NCI-H1048 (cell line): Measurements from ENCODE around the gene EXOC3L1.

ENCODE experiments used
- DNase-seq: peaks from one replicate; lab custom pipeline; 2025; lab: John Stamatoyannopoulos, UW

EXOC3L1 gene

DNA sequence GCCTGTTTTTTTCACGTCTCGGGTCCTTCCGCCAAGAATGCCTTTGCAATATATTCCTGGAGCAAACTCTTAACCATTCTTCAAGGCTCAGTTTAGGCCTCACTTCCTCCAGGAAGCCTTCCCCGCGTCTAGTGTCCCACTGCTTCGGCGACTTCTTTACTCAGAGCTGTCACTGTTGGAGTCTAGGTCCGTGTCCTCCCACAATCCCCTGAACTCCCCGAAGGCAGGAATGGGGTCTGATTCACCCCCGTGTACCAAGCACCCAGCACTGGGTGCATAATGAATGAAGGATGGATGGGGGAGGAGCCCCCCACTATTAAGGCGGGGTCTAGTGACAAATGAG, 6.7 kb downstream of the EXOC3L1 start:
- no peak for DNase-seq

DNA sequence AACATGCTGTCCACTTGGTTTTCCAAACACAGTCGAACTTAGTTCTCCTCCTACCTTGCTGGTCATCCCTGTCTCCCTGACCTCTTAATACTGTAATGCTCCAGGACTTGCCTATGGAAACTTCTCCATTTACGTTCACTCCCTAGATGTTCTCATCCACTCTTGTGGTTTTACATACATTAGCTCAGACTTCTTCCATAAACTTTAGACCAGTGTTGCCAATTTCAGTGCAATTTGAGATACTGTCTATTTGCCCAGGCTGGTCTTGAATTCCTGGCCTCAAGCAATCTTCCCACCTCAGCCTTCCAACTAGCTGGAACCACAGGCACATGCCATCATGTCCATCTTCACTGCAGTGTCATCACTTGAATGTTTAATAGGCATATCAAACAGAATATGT, 7.6 kb downstream of the EXOC3L1 start:
- DNase-seq: no peak

DNA sequence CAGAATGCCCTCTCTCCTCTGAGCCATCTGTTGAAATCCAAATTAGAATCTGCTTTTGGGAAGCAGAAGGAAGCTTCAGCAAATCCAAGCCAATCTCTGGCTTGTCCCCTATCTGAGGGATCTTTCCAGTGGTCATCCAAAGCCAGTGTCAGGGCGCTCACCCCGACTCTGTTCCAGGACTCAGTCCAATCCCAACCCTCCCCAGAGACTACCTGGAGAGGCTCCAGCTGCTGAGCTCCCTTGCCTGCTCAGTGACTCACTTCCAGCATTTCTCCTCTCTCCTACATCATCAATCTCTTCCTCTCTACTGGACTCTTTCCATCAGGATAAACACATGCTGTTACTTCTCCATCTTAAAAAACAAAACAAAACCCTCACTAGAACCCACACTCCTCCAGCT, 8.6 kb downstream of the EXOC3L1 start:
- DNase-seq: no peak

DNA sequence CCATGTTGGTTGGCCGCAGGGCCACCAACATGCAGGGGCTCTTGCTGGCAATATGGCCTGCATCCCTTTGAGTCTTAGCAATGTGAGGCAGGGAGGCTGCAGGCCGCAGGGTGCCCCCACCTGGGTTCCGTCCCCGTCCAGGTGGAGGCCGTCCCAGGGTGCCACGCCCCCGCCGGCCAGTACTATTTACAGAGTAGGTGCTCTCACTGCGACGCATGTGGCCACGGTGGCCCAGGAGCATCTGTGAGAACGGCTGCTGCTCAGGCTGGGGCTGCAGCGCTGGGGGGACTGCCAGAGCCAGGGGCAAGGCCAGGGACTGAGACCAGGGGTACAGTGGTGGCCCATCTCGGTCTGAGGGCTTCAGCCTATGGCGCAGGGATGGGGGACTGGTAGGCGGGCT, 9.8 kb downstream of the EXOC3L1 start:
- DNase-seq: no peak

DNA sequence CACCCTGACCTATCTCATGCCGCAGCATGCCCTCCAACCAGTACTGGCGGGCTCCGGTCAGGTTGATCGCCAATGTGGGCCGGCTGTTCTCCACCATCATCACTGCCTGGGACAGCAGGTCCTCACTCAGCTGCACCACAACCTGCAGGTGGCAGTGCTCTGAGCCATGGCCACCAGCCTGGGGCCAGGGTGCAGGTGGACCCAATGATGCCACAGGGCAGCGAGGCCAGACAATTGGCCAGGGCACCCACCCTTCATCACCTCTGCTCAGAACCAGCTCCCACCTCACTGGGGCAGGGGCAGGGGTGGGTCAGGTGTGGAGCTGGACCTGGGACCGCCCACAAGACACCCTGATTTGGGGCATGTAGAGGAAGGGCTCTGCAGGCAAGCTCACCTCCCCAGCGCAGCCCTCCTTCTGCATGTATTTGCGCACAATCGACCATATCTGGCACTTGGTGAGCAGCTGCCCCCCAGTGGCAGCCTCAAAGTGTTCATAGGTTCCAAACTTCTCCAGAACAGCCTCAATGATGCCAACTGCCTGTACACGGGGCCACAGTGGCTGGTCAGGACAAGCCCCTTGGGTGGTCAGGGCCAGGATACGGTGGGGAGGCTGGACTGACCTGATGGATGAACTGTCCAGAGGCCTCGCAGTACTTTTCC, 10.4 kb downstream of the EXOC3L1 start:
- no peak for DNase-seq

DNA sequence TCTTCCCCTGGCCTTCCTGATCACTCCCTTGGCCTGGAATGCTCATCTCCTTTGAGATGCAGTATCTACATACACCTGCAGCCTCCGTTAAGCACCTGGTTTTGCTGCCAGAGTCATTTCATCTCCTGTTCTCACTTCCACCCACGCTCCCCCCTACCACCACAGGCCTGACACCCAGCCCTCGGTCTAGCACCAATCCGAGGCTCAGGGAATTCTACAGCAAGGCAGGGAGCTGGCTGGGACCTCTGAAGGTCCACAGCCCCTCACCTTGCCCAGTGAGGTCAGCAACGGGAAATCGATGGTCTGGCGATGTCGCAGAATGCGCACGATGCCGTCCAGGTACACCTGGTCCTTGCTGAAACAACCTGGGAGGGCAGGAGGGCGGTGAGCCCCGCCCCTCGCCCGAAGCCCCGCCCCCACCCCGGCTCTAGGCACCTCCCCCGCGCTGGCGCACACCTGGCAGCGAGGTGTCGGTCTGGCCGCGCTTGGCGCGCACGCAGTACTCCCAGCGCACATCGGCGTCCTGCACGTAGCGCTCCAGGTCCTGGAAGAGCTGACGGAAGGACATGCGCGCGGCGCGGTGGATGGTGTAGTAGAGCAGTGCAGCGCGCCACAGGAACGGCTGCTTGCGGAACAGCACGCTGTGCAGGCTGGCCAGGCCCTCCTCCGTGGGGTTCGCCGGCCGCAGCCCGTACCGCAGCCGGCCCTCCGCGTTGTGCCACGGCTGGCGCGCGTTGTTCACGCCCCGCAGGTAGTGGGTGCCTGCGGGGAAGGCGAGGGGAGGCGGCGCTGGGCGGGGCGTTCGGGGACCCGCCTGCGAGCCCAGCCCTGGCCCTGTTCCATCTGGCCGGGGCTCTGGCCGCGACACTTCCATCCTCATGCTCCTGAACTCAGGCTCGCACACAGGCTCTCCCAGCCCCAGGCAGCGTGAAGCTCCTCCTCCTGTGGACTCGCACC, 11.9 kb downstream of the EXOC3L1 start:
- DNase-seq: peak; percentile 64

DNA sequence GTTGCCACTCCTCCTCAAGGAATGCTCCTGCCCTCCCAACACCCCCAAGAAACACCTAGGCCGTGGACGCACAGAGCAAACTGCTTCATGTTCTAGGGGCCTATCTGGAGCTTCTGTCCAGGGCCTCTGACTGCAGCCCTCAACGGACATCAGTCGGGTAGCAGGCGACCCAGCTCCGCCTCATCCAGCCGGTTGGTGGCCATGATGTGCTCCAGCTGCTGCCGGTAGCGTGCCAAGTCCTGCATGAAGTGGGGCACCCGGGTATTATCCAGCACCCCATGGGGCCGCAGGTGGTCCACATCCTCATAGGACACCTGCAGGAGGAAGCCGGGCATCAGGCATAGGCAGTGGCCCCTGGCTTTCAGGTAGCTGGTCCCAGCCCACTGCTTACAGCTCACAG, 13.3 kb downstream of the EXOC3L1 start:
- DNase-seq: no peak

DNA sequence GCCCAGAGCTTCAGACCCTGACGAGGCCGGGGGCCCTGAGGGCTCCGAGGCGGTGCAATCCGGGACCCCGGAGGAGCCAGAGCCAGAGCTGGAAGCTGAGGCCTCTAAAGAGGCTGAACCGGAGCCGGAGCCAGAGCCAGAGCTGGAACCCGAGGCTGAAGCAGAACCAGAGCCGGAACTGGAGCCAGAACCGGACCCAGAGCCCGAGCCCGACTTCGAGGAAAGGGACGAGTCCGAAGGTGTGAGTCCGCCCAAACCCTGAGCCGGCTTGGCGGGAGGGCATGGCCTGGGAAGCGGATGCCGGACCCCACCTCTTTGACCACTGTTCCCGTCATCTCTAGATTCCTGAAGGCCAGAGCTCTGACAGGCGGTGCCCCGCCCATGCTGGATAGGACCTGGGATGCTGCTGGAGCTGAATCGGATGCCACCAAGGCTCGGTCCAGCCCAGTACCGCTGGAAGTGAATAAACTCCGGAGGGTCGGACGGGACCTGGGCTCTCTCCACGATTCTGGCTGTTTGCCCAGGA, 15.2 kb downstream of the EXOC3L1 start:
- DNase-seq: no peak

DNA sequence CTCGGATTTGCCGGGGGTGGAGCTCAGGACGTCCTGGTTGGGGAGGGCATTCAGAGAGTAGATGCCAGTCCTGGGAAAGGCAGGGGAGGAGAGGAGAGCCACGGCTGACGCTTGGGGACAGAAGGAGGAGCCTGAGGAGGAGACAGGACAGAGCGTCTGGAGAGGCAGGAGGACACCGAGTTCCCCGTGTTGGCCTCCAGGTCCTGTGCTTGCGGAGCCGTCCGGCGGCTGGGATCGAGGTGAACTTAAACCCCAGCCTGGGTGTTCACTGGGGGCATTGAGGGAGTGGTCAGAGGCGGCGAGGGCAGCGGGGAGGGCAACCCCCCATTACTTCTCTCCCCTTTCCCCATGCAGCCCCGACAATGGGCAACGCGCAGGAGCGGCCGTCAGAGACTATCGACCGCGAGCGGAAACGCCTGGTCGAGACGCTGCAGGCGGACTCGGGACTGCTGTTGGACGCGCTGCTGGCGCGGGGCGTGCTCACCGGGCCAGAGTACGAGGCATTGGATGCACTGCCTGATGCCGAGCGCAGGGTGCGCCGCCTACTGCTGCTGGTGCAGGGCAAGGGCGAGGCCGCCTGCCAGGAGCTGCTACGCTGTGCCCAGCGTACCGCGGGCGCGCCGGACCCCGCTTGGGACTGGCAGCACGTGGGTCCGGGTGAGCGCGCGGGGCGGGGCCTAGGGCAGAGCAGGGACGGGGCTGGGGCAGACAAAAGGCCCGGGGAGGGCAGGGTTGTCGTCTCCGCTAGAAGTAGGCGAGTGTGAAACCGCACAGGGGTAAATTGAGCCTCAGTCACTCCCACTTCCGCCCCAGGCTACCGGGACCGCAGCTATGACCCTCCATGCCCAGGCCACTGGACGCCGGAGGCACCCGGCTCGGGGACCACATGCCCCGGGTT, 15.9 kb downstream of the EXOC3L1 start:
- peak; percentile 11 for DNase-seq

DNA sequence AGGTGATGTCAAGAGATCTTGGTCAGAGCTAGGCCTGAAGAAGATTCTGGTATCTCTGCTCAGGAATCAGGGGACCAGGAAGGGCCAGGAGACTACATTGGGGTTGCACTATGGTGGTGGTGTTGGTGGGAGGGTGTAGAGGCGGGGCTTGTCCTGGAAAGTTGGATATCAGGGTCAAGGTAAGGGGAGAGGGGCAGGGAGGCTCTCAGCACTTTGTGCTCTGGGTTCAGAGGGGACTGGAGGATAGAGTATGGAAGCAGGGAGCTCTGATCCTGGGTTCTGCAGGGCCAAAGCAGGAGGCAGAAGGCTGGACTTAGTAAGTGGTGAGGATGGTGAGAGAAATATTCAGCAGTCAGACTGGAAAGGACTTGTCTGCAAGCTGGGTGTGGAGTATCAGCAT, 16.6 kb downstream of the EXOC3L1 start:
- DNase-seq: no peak

DNA sequence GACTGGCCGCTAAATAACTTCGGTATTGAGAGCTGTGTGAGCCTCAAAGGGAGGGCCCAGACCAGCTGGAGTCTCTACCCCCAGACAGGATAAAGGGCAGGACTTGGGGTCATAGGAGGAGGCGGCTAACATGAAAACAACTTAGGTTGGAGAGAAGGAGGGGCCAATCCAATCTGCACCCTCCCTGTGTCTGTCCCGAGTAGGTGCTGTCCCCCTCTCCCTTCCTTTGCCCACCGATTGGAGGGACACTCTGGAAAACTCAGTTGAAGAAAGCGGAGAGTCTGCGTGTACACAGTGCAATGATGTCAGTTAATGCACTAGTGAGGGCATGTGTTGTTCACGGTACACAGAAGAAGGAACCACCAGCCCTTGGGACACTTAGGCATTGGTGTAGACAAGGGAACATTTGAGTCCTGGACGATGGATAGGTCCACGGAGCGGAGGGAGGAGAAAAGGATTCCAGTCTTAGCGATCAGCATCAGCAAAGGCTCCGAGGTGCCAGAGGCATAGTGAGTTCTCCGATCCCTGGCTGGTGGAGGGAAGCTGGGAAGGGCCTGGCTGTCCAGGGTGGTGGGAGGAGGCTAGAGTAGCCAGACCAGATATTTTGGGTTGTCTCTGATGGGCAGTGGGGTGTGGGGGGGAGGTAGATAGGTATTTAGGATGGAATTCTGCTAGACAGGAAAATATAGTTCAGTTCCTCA, 18.8 kb downstream of the EXOC3L1 start:
- DNase-seq: no peak

DNA sequence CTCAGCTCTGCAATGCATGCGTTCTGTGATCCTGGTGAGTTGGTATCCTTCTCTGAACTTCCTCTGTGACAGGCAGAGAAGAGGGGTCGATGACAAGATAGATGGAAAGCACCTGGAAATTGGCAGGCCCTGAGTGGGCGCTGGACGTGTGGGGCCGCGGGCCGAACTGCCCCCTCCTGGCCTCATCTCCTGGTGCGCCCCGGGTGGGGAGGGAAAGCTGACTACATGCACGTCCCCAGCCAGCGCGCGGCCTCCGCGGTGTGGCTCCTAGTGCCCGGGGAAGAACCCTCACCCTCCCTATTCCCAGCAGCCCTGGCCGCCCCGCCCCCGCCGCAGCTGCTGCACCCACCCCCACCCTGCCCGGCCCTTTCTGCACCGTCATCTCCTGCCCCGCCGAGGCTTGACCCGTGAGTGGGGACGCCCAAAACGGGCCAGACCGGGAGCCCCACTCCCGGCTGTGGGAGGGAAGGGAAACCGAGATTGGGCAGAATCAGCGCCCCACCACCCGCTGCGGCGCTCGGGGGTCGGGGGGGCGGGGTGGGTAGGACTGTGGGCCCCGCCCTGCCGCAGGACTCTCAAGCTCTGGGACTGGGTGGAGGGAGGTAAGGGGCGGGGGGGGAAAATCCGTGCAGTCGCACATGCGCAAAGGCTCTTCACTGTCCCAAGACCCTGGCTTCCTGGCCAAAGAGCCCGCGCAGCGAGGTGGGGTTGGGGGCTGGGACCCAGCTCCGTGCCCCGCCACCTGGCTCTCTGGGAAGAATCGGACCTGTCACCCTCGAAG, 19.6 kb downstream of the EXOC3L1 start, which contains the start of gene NOL3:
Gene NOL3, plus strand, starts transcription at position 371 of the 781 bp plus-strand sequence.
- DNase-seq: peak; percentile 0

DNA sequence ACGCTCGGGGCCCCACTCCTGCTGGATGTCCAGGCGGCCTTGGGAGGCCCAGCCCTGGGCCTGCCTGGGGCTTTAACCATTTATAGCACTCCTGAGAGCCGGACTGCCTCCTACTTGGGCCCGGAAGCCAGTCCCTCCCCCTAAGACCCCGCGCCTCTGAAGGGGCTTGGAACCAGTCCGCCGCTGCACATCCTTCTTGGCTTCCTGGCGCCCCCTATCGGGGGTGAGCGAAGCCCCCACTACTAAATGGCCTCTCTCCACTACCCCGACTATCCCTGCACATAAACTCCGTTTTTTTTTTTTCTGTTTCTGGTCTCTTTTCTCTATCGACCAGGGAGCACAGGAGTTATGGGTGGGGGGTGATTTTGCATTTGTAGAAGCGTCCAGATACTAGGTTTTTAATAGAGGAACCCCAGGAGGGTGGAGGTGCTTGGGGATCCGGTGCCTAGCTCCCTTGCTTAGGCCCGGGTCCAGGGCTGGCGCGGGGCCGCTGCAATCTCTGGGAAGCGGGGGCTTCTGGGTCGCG, 20.2 kb downstream of the EXOC3L1 start:
- DNase-seq: no peak

DNA sequence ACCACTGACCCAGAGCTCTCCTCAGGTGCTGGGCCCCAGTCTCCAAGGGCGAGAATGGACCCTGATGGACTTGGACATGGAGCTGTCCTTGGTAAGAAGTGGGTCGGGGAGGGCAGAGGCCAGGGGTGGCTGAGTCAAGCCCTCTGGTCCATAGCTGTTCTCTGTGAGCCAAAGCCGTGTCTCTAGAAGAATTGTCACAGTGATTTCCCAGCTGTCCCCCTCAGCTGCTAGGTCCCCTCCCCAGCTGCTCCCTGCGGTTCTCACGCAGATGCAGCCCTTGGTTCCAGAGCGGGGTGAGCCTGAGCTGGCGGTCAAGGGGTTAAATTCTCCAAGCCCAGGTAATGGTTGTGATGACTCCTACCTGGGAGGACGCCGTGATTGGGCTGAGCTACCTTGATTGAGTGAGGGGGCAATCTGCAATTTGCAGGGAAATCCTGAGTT, 20.9 kb downstream of the EXOC3L1 start:
- no peak for DNase-seq

DNA sequence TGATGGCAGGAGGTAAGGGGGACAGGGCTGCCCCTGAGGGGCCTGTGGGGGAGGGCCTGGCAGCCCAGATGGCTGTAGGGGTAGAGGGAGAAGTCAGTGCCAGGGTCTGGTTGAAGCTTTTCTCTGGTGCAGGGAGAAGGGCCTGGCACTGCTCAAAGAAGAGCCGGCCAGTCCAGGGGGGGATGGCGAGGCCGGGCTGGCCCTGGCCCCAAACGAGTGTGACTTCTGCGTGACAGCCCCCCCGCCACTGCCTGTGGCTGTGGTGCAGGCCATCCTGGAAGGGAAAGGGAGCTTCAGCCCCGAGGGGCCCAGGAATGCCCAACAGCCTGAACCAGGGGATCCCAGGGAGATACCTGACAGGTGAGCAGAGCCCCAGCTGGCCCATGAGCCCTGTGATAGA, 22.3 kb downstream of the EXOC3L1 start:
- DNase-seq: no peak

DNA sequence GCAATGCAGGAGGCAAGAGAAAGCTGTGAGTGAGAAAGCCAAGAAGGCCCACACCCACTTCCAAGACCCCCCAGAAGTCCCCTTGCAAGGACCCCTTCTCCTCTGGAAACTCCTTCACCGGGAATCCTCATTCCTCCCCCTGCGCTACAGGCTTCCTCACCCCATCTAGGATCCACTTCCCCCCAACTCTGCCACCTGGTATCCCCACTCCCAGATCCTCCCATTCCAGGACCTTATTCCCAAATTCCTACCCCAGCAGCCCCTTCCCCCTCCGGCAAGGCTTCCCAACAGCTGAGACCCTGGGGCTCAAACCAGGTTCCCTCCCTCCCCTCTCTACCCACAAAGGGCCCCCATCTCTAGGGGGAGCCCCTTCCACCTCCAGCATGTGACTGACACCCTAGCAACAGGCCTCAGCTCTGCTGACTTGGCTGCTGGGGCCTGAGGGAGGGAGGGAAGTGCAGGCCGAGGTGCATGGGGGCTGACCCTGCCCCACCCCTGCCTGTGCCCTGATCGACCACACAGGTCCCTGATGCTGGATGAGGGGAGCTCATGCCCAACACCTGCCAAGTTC, 23.3 kb downstream of the EXOC3L1 start:
- DNase-seq: no peak

DNA sequence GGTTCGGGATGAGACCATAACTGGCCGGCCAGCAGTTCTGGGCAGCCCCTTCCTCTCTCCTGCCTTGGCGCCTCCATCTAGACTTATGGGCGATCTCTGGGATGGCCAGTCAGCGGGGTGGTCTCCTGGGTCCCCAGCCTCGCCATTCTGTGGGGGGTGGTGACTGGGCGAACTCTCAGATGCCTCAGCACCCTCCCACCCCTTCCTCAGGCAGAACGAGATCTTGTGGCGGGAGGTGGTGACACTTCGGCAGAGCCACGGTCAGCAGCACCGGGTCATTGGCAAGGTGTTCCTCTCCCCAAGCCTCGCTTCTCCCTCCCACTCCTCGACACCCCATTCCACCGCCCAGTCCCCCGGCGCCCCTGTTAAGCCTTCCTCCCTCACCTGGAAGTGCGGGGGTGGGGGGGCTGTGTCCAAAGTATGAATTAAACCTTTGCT, 23.8 kb downstream of the EXOC3L1 start:
- no peak for DNase-seq

DNA sequence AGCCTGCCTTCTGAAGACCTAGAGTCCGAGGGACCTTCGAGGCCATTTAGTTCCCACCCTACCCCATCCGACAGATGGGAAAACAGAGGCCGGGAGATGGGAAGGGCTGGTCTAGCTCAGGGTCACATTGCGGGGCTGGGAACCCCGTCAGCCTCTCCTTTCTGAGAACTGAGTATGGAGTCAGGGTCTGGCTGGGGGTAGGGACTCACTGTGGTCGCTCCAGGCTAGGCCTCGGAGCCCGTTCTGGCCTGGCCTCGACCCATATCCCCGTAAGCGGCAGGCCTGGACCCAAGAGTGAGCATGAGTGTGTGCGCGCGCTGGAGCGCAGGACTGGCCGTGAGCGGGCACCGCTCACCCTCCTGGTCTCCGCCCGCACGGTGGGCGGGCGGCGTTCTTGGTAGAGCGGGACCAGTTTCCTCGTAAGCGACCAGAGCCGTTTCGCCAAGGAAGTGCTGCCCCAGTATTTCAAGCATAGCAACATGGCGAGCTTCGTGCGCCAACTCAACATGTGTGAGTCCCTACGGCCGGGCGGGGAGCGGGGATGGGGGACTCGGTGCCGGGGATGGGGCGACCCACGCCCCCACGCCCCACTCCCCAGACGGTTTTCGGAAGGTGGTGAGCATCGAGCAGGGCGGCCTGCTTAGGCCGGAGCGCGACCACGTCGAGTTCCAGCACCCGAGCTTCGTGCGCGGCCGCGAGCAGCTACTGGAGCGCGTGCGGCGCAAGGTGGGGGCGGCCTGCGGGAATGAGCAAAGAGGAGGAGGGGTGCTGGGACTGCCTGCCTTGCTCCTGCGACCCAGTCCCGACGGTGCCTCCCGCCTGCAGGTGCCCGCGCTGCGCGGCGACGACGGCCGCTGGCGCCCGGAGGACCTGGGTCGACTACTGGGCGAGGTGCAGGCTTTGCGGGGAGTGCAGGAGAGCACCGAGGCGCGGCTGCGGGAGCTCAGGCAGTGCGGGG, 24.5 kb downstream of the EXOC3L1 start:
- no peak for DNase-seq

DNA sequence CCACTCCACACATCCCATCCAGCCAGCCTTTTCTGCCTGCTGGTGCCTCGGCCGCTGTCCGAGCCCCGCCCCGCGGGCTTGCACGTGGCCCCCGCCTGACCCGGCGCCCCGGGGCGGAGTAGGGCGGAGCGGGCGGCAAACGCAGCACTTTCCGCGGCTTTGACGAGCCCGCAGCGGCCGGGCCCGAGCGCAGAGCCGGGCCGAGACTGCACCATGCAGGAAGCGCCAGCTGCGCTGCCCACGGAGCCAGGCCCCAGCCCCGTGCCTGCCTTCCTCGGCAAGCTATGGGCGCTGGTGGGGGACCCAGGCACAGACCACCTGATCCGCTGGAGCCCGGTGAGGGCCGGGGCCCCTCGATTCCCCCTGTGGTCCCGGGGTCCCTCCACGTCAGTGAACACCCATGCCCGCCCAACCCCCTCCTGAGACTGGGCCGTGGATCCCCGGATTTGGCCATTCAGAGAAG, 25.3 kb downstream of the EXOC3L1 start, which contains the start of gene HSF4:
Gene HSF4, plus strand, starts transcription at position 147 of the 463 bp plus-strand sequence. Its CDS starts 67 bp downstream, at position 214.
- DNase-seq: no peak
